Measurements from ENCODE around the gene ASXL1.

- no peak for TF ChIP-seq GABPA (IDR thresholded peaks at IDR 0.05; ENCODE audit: low read depth)
- no peak for TF ChIP-seq NRF1 (IDR thresholded peaks at IDR 0.05; ENCODE audit: low read depth, low read length)
- TF ChIP-seq JUND (IDR thresholded peaks at IDR 0.05): peak; percentile 35; the same call in 1 of the 2 replicates
- TF ChIP-seq CTCF (IDR thresholded peaks at IDR 0.05): no peak
- TF ChIP-seq NFIC (IDR thresholded peaks at IDR 0.05; ENCODE audit: borderline replicate concordance): no peak
- no peak for TF ChIP-seq POLR2AphosphoS5 (IDR thresholded peaks at IDR 0.05; ENCODE audit: low read depth, low read length)
- TF ChIP-seq REST (IDR thresholded peaks at IDR 0.05; ENCODE audit: low read depth, low read length): no peak
Measured at GRCh38 chr20:32354592-32355416, 3.3 kb upstream of the ASXL1 start.
